K562 (cell line): ENCODE data around the gene ZNRF1. TPM values are rescaled to one million over a fixed set of nuclear protein-coding genes. Genes with fewer than 3 reads are reported as not detected.

ENCODE experiments used
- FOXK1 ChIP-seq: sonication (generic); formaldehyde crosslinking; IDR thresholded peaks from 2 replicates; pipeline ENCODE4 v1.8.0; 2022; ENCODE audit warnings: missing genetic modification reagents, mild to moderate bottlenecking, borderline replicate concordance
- HCFC1 ChIP-seq: IDR thresholded peaks from 2 replicates; pipeline ENCODE4 v1.6.1; 2012; ENCODE audit warnings: low read depth, low read length, improper control_type of control experiment
- MYBL2 ChIP-seq, 2 experiments: fragments of 450-650 bp in 1 of 2; sonication (generic) in 1 of 2; formaldehyde crosslinking in 1 of 2; IDR thresholded peaks; 2 replicates each; pipeline versions ENCODE4 v1.6.1 to v1.8.1; 2017 to 2022; ENCODE audit warnings: borderline replicate concordance in 1 of 2, inconsistent platforms in 1 of 2, low read depth in 1 of 2, mild to moderate bottlenecking in 1 of 2, missing genetic modification reagents in 1 of 2, moderate library complexity in 1 of 2
- MYNN ChIP-seq, 2 experiments: sonication (generic); formaldehyde crosslinking in 1 of 2; IDR thresholded peaks; 2 replicates each; pipeline versions ENCODE4 v1.5.0 to v1.6.1; 2016 to 2020; ENCODE audit warnings: antibody characterized with exemption in 1 of 2, missing genetic modification reagents in 1 of 2
- PRMT5 ChIP-seq: sonication (generic); formaldehyde crosslinking; IDR thresholded peaks from 2 replicates; pipeline ENCODE4 v1.5.0; 2020; ENCODE audit warnings: missing genetic modification reagents
- SMARCE1 ChIP-seq: fragments of 450-650 bp; IDR thresholded peaks from 2 replicates; pipeline ENCODE4 v1.7.1; 2016; ENCODE audit warnings: mild to moderate bottlenecking
- SNIP1 ChIP-seq: fragments of 450-650 bp; IDR thresholded peaks from 2 replicates; pipeline ENCODE4 v1.7.1; 2017; ENCODE audit warnings: low read depth, mild to moderate bottlenecking
- SP2 ChIP-seq: IDR thresholded peaks from 2 replicates; pipeline ENCODE4 v1.6.1; 2011; ENCODE audit warnings: mild to moderate bottlenecking, low read depth, low read length, moderate library complexity; ENCODE audit not compliant: poor library complexity, severe bottlenecking; ENCODE audit errors: extremely low read depth
- ZNF134 ChIP-seq: fragments of 250-450 bp; sonication (Bioruptor Pico); conservative IDR thresholded peaks from 2 replicates; pipeline ENCODE4 v1.4.0; 2020
- ZNF408 ChIP-seq: fragments of 250-450 bp; sonication (Bioruptor Pico); IDR thresholded peaks from 2 replicates; pipeline ENCODE4 v1.4.0; 2020; ENCODE audit warnings: low read depth, mild to moderate bottlenecking, moderate library complexity
- ZNF518B ChIP-seq: fragments of 250-450 bp; sonication (Bioruptor Pico); IDR thresholded peaks from 2 replicates; pipeline ENCODE4 v1.5.0; 2021; ENCODE audit warnings: mild to moderate bottlenecking, moderate library complexity
- ZNF644 ChIP-seq: fragments of 200-800 bp; sonication (Bioruptor generic); IDR thresholded peaks from 2 replicates; pipeline ENCODE4 v1.6.1; 2016; ENCODE audit warnings: low read depth, missing genetic modification characterization, missing compliant biosample characterization
- ZNF696 ChIP-seq: fragments of 250-450 bp; sonication (Bioruptor Pico); conservative IDR thresholded peaks from 2 replicates; pipeline ENCODE4 v1.4.0; 2020; ENCODE audit warnings: mild to moderate bottlenecking, moderate library complexity
- ZSCAN32 ChIP-seq: fragments of 450-650 bp; formaldehyde crosslinking; IDR thresholded peaks from 2 replicates; pipeline ENCODE4 v1.4.0; 2020; ENCODE audit warnings: mild to moderate bottlenecking, moderate library complexity
- polyA plus RNA-seq, 8 experiments: library from polyadenylated mRNA; depleted of rRNA in 4 of 8; stranded (reverse) in 5 of 8; unstranded in 3 of 8; fragments of >200 nt; fragmentation: Nextera tagmentation in 2 of 8; fragmentation: Illumina TruSeq in 1 of 8; extraction: Ambion mirVana in 2 of 8; extraction: Trizol in 1 of 8; gene quantifications; 2 replicates each; pipeline versions ENCODE4 v1.2.1 to v1.2.3, GENCODE V29; 2011 to 2014; ENCODE audit warnings: inconsistent platforms in 1 of 8, missing spikeins in 1 of 8
- total RNA-seq, 7 experiments: library from RNA; depleted of rRNA in 6 of 7; stranded (reverse); fragments of >200 nt in 6 of 7; fragmentation: Illumina TruSeq in 2 of 7; extraction: Trizol in 2 of 7; gene quantifications; 2 replicates each; pipeline versions ENCODE4 v1.2.1 to v1.2.3, GENCODE V29; 2011 to 2021; ENCODE audit warnings: low replicate concordance in 1 of 7
- TF ChIP-seq, protein P1 (sequence below): fragments of 450-650 bp; IDR thresholded peaks from 2 replicates; pipeline ENCODE4 v1.6.1; 2016; ENCODE audit warnings: borderline replicate concordance
- TF ChIP-seq, protein P2 (sequence below): sonication (generic); formaldehyde crosslinking; IDR thresholded peaks from 2 replicates; pipeline ENCODE4 v1.8.0; 2022; ENCODE audit warnings: mild to moderate bottlenecking, missing genetic modification reagents, borderline replicate concordance
- TF ChIP-seq, protein P3 (sequence below): fragments of 250-450 bp; sonication (Bioruptor Pico); IDR thresholded peaks from 2 replicates; pipeline ENCODE4 v1.8.0; 2021; ENCODE audit warnings: mild to moderate bottlenecking, moderate library complexity
- TF ChIP-seq, protein P4 (sequence below): sonication (generic); formaldehyde crosslinking; IDR thresholded peaks from 2 replicates; pipeline ENCODE4 v1.9.0; 2022; ENCODE audit warnings: mild to moderate bottlenecking, missing genetic modification reagents

ZNRF1 gene
- total and polyA plus RNA-seq, 9 of the 15 experiments (the other 6 are each of a cell fraction or from before 2014, with no cell fraction given): 9.5 to 37.7 (median 20.0) TPM

GRCh38 chr16:75121949-75122568 is 123.2 kb downstream of the ZNRF1 start (continued):
- TF ChIP-seq, protein P1, sequence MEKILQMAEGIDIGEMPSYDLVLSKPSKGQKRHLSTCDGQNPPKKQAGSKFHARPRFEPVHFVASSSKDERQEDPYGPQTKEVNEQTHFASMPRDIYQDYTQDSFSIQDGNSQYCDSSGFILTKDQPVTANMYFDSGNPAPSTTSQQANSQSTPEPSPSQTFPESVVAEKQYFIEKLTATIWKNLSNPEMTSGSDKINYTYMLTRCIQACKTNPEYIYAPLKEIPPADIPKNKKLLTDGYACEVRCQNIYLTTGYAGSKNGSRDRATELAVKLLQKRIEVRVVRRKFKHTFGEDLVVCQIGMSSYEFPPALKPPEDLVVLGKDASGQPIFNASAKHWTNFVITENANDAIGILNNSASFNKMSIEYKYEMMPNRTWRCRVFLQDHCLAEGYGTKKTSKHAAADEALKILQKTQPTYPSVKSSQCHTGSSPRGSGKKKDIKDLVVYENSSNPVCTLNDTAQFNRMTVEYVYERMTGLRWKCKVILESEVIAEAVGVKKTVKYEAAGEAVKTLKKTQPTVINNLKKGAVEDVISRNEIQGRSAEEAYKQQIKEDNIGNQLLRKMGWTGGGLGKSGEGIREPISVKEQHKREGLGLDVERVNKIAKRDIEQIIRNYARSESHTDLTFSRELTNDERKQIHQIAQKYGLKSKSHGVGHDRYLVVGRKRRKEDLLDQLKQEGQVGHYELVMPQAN: no peak
- TF ChIP-seq SP2 (no peak), ZNF644 (tag) (no peak), SNIP1 (no peak), PRMT5 (CRISPR knock-in tag) (no peak), MYNN (IDR thresholded peaks at IDR 0.05) (no peak), MYNN (CRISPR knock-in tag; IDR thresholded peaks at IDR 0.05) (no peak), ZNF696 (no peak), ZNF134 (no peak), ZSCAN32 (CRISPR knock-in tag) (no peak), ZNF408 (CRISPR knock-in tag) (no peak), FOXK1 (CRISPR knock-in tag) (no peak), SMARCE1 (peak; percentile 67; the same call in 1 of the 2 replicates), HCFC1 (no peak), MYBL2 (IDR thresholded peaks at IDR 0.05; ENCODE audit: low read depth) (peak; percentile 64), MYBL2 (CRISPR knock-in tag; IDR thresholded peaks at IDR 0.05; ENCODE audit: borderline replicate concordance) (no peak), ZNF518B (CRISPR knock-in tag) (no peak)
- TF ChIP-seq, protein P2, sequence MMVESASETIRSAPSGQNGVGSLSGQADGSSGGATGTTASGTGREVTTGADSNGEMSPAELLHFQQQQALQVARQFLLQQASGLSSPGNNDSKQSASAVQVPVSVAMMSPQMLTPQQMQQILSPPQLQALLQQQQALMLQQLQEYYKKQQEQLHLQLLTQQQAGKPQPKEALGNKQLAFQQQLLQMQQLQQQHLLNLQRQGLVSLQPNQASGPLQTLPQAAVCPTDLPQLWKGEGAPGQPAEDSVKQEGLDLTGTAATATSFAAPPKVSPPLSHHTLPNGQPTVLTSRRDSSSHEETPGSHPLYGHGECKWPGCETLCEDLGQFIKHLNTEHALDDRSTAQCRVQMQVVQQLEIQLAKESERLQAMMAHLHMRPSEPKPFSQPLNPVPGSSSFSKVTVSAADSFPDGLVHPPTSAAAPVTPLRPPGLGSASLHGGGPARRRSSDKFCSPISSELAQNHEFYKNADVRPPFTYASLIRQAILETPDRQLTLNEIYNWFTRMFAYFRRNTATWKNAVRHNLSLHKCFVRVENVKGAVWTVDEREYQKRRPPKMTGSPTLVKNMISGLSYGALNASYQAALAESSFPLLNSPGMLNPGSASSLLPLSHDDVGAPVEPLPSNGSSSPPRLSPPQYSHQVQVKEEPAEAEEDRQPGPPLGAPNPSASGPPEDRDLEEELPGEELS (CRISPR knock-in tag): no peak
- TF ChIP-seq, protein P3, sequence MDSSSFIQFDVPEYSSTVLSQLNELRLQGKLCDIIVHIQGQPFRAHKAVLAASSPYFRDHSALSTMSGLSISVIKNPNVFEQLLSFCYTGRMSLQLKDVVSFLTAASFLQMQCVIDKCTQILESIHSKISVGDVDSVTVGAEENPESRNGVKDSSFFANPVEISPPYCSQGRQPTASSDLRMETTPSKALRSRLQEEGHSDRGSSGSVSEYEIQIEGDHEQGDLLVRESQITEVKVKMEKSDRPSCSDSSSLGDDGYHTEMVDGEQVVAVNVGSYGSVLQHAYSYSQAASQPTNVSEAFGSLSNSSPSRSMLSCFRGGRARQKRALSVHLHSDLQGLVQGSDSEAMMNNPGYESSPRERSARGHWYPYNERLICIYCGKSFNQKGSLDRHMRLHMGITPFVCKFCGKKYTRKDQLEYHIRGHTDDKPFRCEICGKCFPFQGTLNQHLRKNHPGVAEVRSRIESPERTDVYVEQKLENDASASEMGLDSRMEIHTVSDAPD: no peak
- TF ChIP-seq, protein P4, sequence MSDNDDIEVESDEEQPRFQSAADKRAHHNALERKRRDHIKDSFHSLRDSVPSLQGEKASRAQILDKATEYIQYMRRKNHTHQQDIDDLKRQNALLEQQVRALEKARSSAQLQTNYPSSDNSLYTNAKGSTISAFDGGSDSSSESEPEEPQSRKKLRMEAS (CRISPR knock-in tag): no peak
